Endothelial cell of umbilical vein (primary cell): Measurements from ENCODE around the gene USP40. TPM values are rescaled to one million over a fixed set of nuclear protein-coding genes. Genes with fewer than 3 reads are reported as not detected.

Source experiments
- BruUV-seq: library from RNA; stranded (reverse); fragments of 400-500 nt; replicated peaks from 2 replicates; lab custom pipeline; 2021; lab: Mats Ljungman, UMichigan
- CTCF ChIA-PET: fragments of 300-600, 350-600 bp; sonication (Branson Sonifier 250); formaldehyde crosslinking; loops from one replicate; lab custom pipeline; 2021; ENCODE audit warnings: antibody characterized with exemption, inconsistent platforms; lab: Charles Lee
- POLR2A ChIA-PET: fragments of 300-600, 350-600 bp; sonication (Branson Sonifier 250); formaldehyde crosslinking; loops from one replicate; lab custom pipeline; 2021; ENCODE audit warnings: antibody characterized with exemption, inconsistent platforms; lab: Charles Lee
- DNase-seq: peaks from one replicate; pipeline ENCODE4 v3.0.0-alpha.2; 2011; ENCODE audit warnings: low read depth, low spot score
- FAIRE-seq: peaks from 2 replicates; lab custom pipeline; 2011; peaks lifted over from hg19 to GRCh38; lab: Jason Lieb, UNC
- H2AFZ ChIP-seq: 2 replicates; pipeline ENCODE4 v1.6.0; 2012; ENCODE audit warnings: low read depth, low read length, control low read depth, inconsistent platforms
- H3K27ac ChIP-seq: 2 replicates; pipeline ENCODE4 v1.5.1; 2011; ENCODE audit warnings: low read depth, mild to moderate bottlenecking, control low read depth, low read length, moderate library complexity; ENCODE audit not compliant: insufficient read depth
- H3K27me3 ChIP-seq, 2 experiments: 2 replicates each; pipeline versions ENCODE4 v1.6.0 to v1.6.1; 2011; ENCODE audit warnings: low read length in 2 of 2, mixed read lengths in 1 of 2; ENCODE audit not compliant: control insufficient read depth in 2 of 2, insufficient read depth in 2 of 2
- H3K36me3 ChIP-seq, 2 experiments: 2 replicates in 1 of 2; 3 replicates in 1 of 2; pipeline ENCODE4 v1.5.1; 2011; ENCODE audit warnings: low read length in 2 of 2, mild to moderate bottlenecking in 1 of 2, moderate library complexity in 1 of 2; ENCODE audit not compliant: control insufficient read depth in 2 of 2, insufficient read depth in 2 of 2; ENCODE audit errors: extremely low read depth in 1 of 2
- H3K4me1 ChIP-seq: 3 replicates; pipeline ENCODE4 v1.5.1; 2011; ENCODE audit warnings: mild to moderate bottlenecking, low read length; ENCODE audit not compliant: control insufficient read depth, insufficient read depth; ENCODE audit errors: extremely low read depth
- H3K4me2 ChIP-seq: 2 replicates; pipeline ENCODE4 v1.6.1; 2011; ENCODE audit warnings: low read length, control low read depth, mixed read lengths; ENCODE audit not compliant: insufficient read depth
- H3K4me3 ChIP-seq, 3 experiments: fragments of 200-600 bp in 1 of 3; sonication (generic), shearing (Covaris generic) in 1 of 3; replicated peaks in 1 of 3; 2 replicates each; pipeline ENCODE4 v1.5.1; 2011 to 2016; ENCODE audit warnings: control low read depth in 3 of 3, low read length in 3 of 3, mild to moderate bottlenecking in 2 of 3, inconsistent platforms in 1 of 3, low read depth in 1 of 3, moderate library complexity in 1 of 3; ENCODE audit not compliant: insufficient read depth in 1 of 3
- H3K79me2 ChIP-seq: 2 replicates; pipeline ENCODE4 v1.6.0; 2012; ENCODE audit warnings: low read length, inconsistent platforms; ENCODE audit not compliant: control insufficient read depth, insufficient read depth
- H3K9ac ChIP-seq: replicated peaks from 2 replicates; pipeline ENCODE3; 2011; ENCODE audit warnings: low read length, control low read depth; ENCODE audit not compliant: insufficient read depth; ENCODE audit errors: extremely low read depth
- H3K9me1 ChIP-seq: replicated peaks from 3 replicates; pipeline ENCODE4 v1.6.0; 2011; ENCODE audit warnings: mild to moderate bottlenecking, low read length; ENCODE audit not compliant: control insufficient read depth, insufficient read depth; ENCODE audit errors: extremely low read depth
- H3K9me3 ChIP-seq: replicated peaks from 2 replicates; pipeline ENCODE4 v1.5.1; 2012; ENCODE audit warnings: low read length, inconsistent platforms; ENCODE audit not compliant: control insufficient read depth, insufficient read depth
- H4K20me1 ChIP-seq: replicated peaks from 2 replicates; pipeline ENCODE3; 2011; ENCODE audit warnings: mild to moderate bottlenecking, low read length; ENCODE audit not compliant: control insufficient read depth, insufficient read depth; ENCODE audit errors: extremely low read depth
- CTCF ChIP-seq, 2 donors: IDR thresholded peaks; 1 replicate in 1 of 2; 2 replicates in 1 of 2; pipeline ENCODE4 v1.5.1; 2011; ENCODE audit warnings: low read length in 2 of 2, mild to moderate bottlenecking in 2 of 2, moderate library complexity in 2 of 2, control low read depth in 1 of 2, inconsistent platforms in 1 of 2, low read depth in 1 of 2; ENCODE audit not compliant: insufficient read depth in 1 of 2; ENCODE audit errors: extremely low read depth in 1 of 2
- EZH2 ChIP-seq: IDR thresholded peaks from 2 replicates; pipeline ENCODE4 v1.6.1; 2012; ENCODE audit warnings: borderline replicate concordance, low read depth, mild to moderate bottlenecking, moderate library complexity, low read length, inconsistent platforms; ENCODE audit not compliant: severe bottlenecking
- FOS ChIP-seq: IDR thresholded peaks from 2 replicates; pipeline ENCODE4 v1.6.1; 2011; ENCODE audit warnings: mild to moderate bottlenecking, low read length, moderate library complexity, borderline replicate concordance; ENCODE audit not compliant: insufficient read depth
- GATA2 ChIP-seq: IDR thresholded peaks from 2 replicates; pipeline ENCODE4 v1.7.0; 2011; ENCODE audit warnings: low read depth, mild to moderate bottlenecking, moderate library complexity, mixed read lengths, low read length; ENCODE audit not compliant: insufficient read length, insufficient read depth
- JUN ChIP-seq: IDR thresholded peaks from 2 replicates; pipeline ENCODE4 v1.6.1; 2011; ENCODE audit warnings: borderline replicate concordance, low read depth; ENCODE audit not compliant: insufficient read length, insufficient read depth
- MAX ChIP-seq: IDR thresholded peaks from 2 replicates; pipeline ENCODE4 v1.6.1; 2011; ENCODE audit not compliant: insufficient read depth, insufficient read length
- MYC ChIP-seq: IDR thresholded peaks from one replicate; pipeline ENCODE4 v1.6.1; 2011; ENCODE audit warnings: mild to moderate bottlenecking, low read depth, low read length
- POLR2A ChIP-seq: IDR thresholded peaks from 2 replicates; pipeline ENCODE4 v1.6.1; 2012; ENCODE audit warnings: low read depth, mild to moderate bottlenecking, control low read depth, low read length
- POLR2AphosphoS5 ChIP-seq: IDR thresholded peaks from 2 replicates; pipeline ENCODE4 v1.6.1; 2012; ENCODE audit warnings: low read depth, mild to moderate bottlenecking, control low read depth, low read length, moderate library complexity; ENCODE audit not compliant: insufficient read depth
- dilution Hi-C: fragments of 300-500 bp; cut with MboI; formaldehyde crosslinking; loops from one replicate; pipeline ENCODE4 v1.15.0; 2019; ENCODE audit warnings: low sequenced_read_pairs; ENCODE audit not compliant: extremely low pct_ligation_motif_present
- intact Hi-C: fragments of 100-400 bp; cut with micrococcal nuclease; formaldehyde crosslinking; loops from one replicate; pipeline ENCODE4 v1.10.0; 2022
- polyA plus RNA-seq, 4 experiments: library from polyadenylated mRNA; depleted of rRNA in 3 of 4; stranded (reverse) in 3 of 4; unstranded in 1 of 4; fragments of >200 nt; gene quantifications; 2 replicates each; pipeline versions ENCODE4 v1.2.1 to v1.2.3, GENCODE V29; 2011 to 2012; ENCODE audit warnings: missing spikeins in 1 of 4
- total RNA-seq: library from RNA; stranded (reverse); gene quantifications from 2 replicates; pipeline ENCODE4 v1.2.3, GENCODE V29; 2021

USP40 gene
- total and polyA plus RNA-seq, 2 donors (not counting 3 experiments of a cell fraction or from before 2014, with no cell fraction given): 32.2 to 32.5 TPM

GRCh38 chr2:233603520-233603919 is 36.9 kb upstream of the USP40 start:
- no peaks in the 10 kb centered on the region for H3K79me2 ChIP-seq
- intact Hi-C loops: no loop called here
- peaks cover 3 to 4% of the 10 kb centered on the region in 2 experiments for H3K27me3 ChIP-seq
- POLR2A ChIA-PET: no interaction called here
- no peak overlapping the region for H3K4me3 ChIP-seq
- no peak overlapping the region for H3K4me2 ChIP-seq
- H3K27ac ChIP-seq: no peak overlapping the region
- TF ChIP-seq POLR2AphosphoS5 (no peak), MYC (no peak), POLR2A (no peak), EZH2 (no peak), FOS (no peak), GATA2 (no peak), JUN (no peak), CTCF (IDR thresholded peaks at IDR 0.05; ENCODE audit: extremely low read depth in 1 of 2, insufficient read depth in 1 of 2, low read depth in 1 of 2, low read length in 2 of 2) (no peak), MAX (no peak)
- H3K9ac ChIP-seq: no peak overlapping the region
- no peaks in the 10 kb centered on the region for H3K36me3 ChIP-seq
- CTCF ChIA-PET: no interaction called here
- no peak overlapping the region for H2AFZ ChIP-seq
- no peaks in the 10 kb centered on the region for H4K20me1 ChIP-seq
- dilution Hi-C loops: no loop called here
- no peak for FAIRE-seq
- no peaks in the 10 kb centered on the region for H3K9me3 ChIP-seq
- BruUV-seq: no TSS peak
- DNase-seq: no peak
- no peaks in the 10 kb centered on the region for H3K4me1 ChIP-seq
- H3K9me1 ChIP-seq: no peaks in the 10 kb centered on the region
